Esophagus squamous epithelium (tissue), 4 donors: ENCODE data around the gene LIG3.

Experiments
- CTCF ChIP-seq, 6 experiments: fragments of 450-650 bp in 4 of 6; fragments of 200-600 bp in 2 of 6; sonication (generic) in 2 of 6; IDR thresholded peaks; one replicate each; pipeline ENCODE4 v1.5.1; 2016 to 2019; ENCODE audit warnings: antibody characterized with exemption in 6 of 6, mild to moderate bottlenecking in 4 of 6, moderate library complexity in 4 of 6
- POLR2A ChIP-seq, 4 donors: fragments of 450-650 bp; IDR thresholded peaks; one replicate each; pipeline ENCODE4 v1.6.1; 2017; ENCODE audit warnings: antibody characterized with exemption in 4 of 4, mild to moderate bottlenecking in 4 of 4, moderate library complexity in 3 of 4

GRCh38 chr17:34981538-34982241 lies 1.4 kb downstream of the LIG3 start:
- no peak for TF ChIP-seq POLR2A (IDR thresholded peaks at IDR 0.05)
- no peak for TF ChIP-seq CTCF (IDR thresholded peaks at IDR 0.05)
